Fibroblast of lung (primary cell): ENCODE results near the gene BCAS1. TPM values are rescaled to one million over a fixed set of nuclear protein-coding genes. Genes with fewer than 3 reads are reported as not detected.

Experiments
- DNase-seq, 2 donors: peaks; one replicate each; pipeline versions ENCODE4 v3.0.0 to v3.0.0-alpha.2; 2010; ENCODE audit warnings: low read depth in 2 of 2
- H2AFZ ChIP-seq: 2 replicates; pipeline ENCODE4 v1.5.1; 2012; ENCODE audit warnings: low read length, control low read depth, inconsistent platforms
- H3K27ac ChIP-seq: 2 replicates; pipeline ENCODE4 v1.5.1; 2011; ENCODE audit warnings: low read length, control low read depth; ENCODE audit not compliant: insufficient read depth
- H3K27me3 ChIP-seq: 2 replicates; pipeline ENCODE4 v1.5.1; 2011; ENCODE audit warnings: mild to moderate bottlenecking, low read length; ENCODE audit not compliant: control insufficient read depth, insufficient read depth
- H3K36me3 ChIP-seq: 2 replicates; pipeline ENCODE4 v1.5.1; 2011; ENCODE audit warnings: low read length; ENCODE audit not compliant: control insufficient read depth, insufficient read depth
- H3K4me1 ChIP-seq: 2 replicates; pipeline ENCODE4 v1.5.1; 2011; ENCODE audit warnings: low read length; ENCODE audit not compliant: control insufficient read depth, insufficient read depth; ENCODE audit errors: extremely low read depth
- H3K4me2 ChIP-seq: 2 replicates; pipeline ENCODE4 v1.5.1; 2011; ENCODE audit warnings: low read length, control low read depth; ENCODE audit not compliant: insufficient read depth; ENCODE audit errors: extremely low read depth
- H3K4me3 ChIP-seq, 4 experiments: fragments of 200-600 bp in 1 of 4; sonication (generic) in 1 of 4; replicated peaks in 1 of 4; 2 replicates each; pipeline ENCODE4 v1.5.1; 2011 to 2016; ENCODE audit warnings: low read length in 4 of 4, low read depth in 3 of 4, mild to moderate bottlenecking in 3 of 4, control low read depth in 2 of 4, inconsistent platforms in 1 of 4, mixed read lengths in 1 of 4; ENCODE audit not compliant: insufficient read depth in 1 of 4; ENCODE audit errors: control extremely low read depth in 1 of 4
- H3K79me2 ChIP-seq: 2 replicates; pipeline ENCODE4 v1.5.1; 2012; ENCODE audit warnings: mild to moderate bottlenecking, low read length, inconsistent platforms; ENCODE audit not compliant: control insufficient read depth, insufficient read depth
- H3K9ac ChIP-seq: 2 replicates; pipeline ENCODE4 v1.5.1; 2011; ENCODE audit warnings: mild to moderate bottlenecking, low read length, control low read depth; ENCODE audit not compliant: insufficient read depth
- H3K9me3 ChIP-seq: 2 replicates; pipeline ENCODE4 v1.5.1; 2012; ENCODE audit warnings: low read depth, low read length; ENCODE audit not compliant: control insufficient read depth, insufficient read depth
- H4K20me1 ChIP-seq: 2 replicates; pipeline ENCODE4 v1.5.1; 2011; ENCODE audit warnings: low read length; ENCODE audit not compliant: control insufficient read depth, insufficient read depth; ENCODE audit errors: extremely low read depth
- CTCF ChIP-seq, 2 donors: IDR thresholded peaks in 1 of 2; conservative IDR thresholded peaks in 1 of 2; 1 replicate in 1 of 2; 2 replicates in 1 of 2; pipeline ENCODE4 v1.5.1; 2011 to 2012; ENCODE audit warnings: low read length in 2 of 2, control low read depth in 1 of 2, inconsistent platforms in 1 of 2, low read depth in 1 of 2, mild to moderate bottlenecking in 1 of 2
- EZH2 ChIP-seq: IDR thresholded peaks from 2 replicates; pipeline ENCODE4 v1.5.1; 2012; ENCODE audit warnings: low read length, control low read depth, mild to moderate bottlenecking; ENCODE audit errors: missing control alignments
- polyA plus RNA-seq, 2 donors: library from polyadenylated mRNA; depleted of rRNA in 1 of 2; stranded (reverse) in 1 of 2; unstranded in 1 of 2; fragments of >200 nt; gene quantifications; 2 replicates each; pipeline ENCODE4 v1.2.1, GENCODE V29; 2011 to 2012; ENCODE audit warnings: missing spikeins in 1 of 2
- total RNA-seq: library from RNA; depleted of rRNA; stranded (reverse); fragments of >200 nt; gene quantifications from 2 replicates; pipeline ENCODE4 v1.2.1, GENCODE V29; 2014

Gene BCAS1
- total and polyA plus RNA-seq, 2 donors (not counting 1 experiment from before 2014, with no cell fraction given) = 0.17 TPM; not detected in 1

GRCh38 chr20:53925651-53926401 is 144.6 kb downstream of the BCAS1 start:
- peak overlapping the region; percentile 20 for H2AFZ ChIP-seq

GRCh38 chr20:53923566-53924369 is 146.6 kb downstream of the BCAS1 start:
- no peaks in the 10 kb centered on the region for H3K27me3 ChIP-seq
- TF ChIP-seq EZH2 = no peak
- no peak for TF ChIP-seq CTCF (conservative IDR thresholded peaks at IDR 0.05 in 1 of 2, IDR thresholded peaks at IDR 0.05 in 1 of 2; ENCODE audit: low read depth in 1 of 2, low read length in 2 of 2)
- H3K79me2 ChIP-seq = no peaks in the 10 kb centered on the region
- H3K27ac ChIP-seq = no peak overlapping the region
- no peaks in the 10 kb centered on the region for H4K20me1 ChIP-seq
- H3K4me2 ChIP-seq = no peak overlapping the region
- H3K4me3 ChIP-seq = no peak overlapping the region
- no peak overlapping the region for H3K9ac ChIP-seq
- H3K9me3 ChIP-seq = no peaks in the 10 kb centered on the region
- H2AFZ ChIP-seq = peak overlapping the region; percentile 33
- peaks cover 10% of the 10 kb centered on the region for H3K4me1 ChIP-seq
- DNase-seq = no peak
- H3K36me3 ChIP-seq = no peaks in the 10 kb centered on the region

More at GRCh38 chr20:53925651-53926401, 144.6 kb downstream of the BCAS1 start:
- peaks cover 10% of the 10 kb centered on the region for H3K4me1 ChIP-seq
- no peaks in the 10 kb centered on the region for H3K79me2 ChIP-seq
- H3K9ac ChIP-seq = no peak overlapping the region
- H3K4me2 ChIP-seq = peak overlapping the region; percentile 15
- H3K4me3 ChIP-seq = no peak overlapping the region
- no peak for DNase-seq
- peak overlapping the region; percentile 47 for H3K27ac ChIP-seq
- no peaks in the 10 kb centered on the region for H3K36me3 ChIP-seq
- no peaks in the 10 kb centered on the region for H3K9me3 ChIP-seq
- TF ChIP-seq CTCF (conservative IDR thresholded peaks at IDR 0.05 in 1 of 2, IDR thresholded peaks at IDR 0.05 in 1 of 2; ENCODE audit: low read depth in 1 of 2, low read length in 2 of 2) (no peak), EZH2 (no peak)
- no peaks in the 10 kb centered on the region for H4K20me1 ChIP-seq
- H3K27me3 ChIP-seq = no peaks in the 10 kb centered on the region

GRCh38 chr20:53922901-53923314 is 147.5 kb downstream of the BCAS1 start:
- Histone ChIP-seq H3K9me3 (no peaks in the 10 kb centered on the region), H3K27me3 (no peaks in the 10 kb centered on the region), H2AFZ (peak overlapping the region; percentile 77), H3K9ac (no peak overlapping the region), H3K79me2 (no peaks in the 10 kb centered on the region), H3K4me3 (no peak overlapping the region), H3K4me1 (peaks cover 11% of the 10 kb centered on the region), H3K36me3 (no peaks in the 10 kb centered on the region), H3K4me2 (peak overlapping the region; percentile 25), H3K27ac (no peak overlapping the region), H4K20me1 (no peaks in the 10 kb centered on the region)
- TF ChIP-seq CTCF (conservative IDR thresholded peaks at IDR 0.05 in 1 of 2, IDR thresholded peaks at IDR 0.05 in 1 of 2; ENCODE audit: low read depth in 1 of 2, low read length in 2 of 2) = no peak
- no peak for TF ChIP-seq EZH2
- peak in 1 of 2 donors; percentile 49 for DNase-seq
